Neural cell (in vitro differentiated cells): ENCODE results near the gene PPFIA1.

Source experiments
- CTCF ChIP-seq: fragments of 450-650 bp; IDR thresholded peaks from 2 replicates; pipeline ENCODE4 v1.5.1; 2014; ENCODE audit warnings: antibody characterized with exemption, mild to moderate bottlenecking, moderate library complexity; ENCODE audit not compliant: poor library complexity, severe bottlenecking
- EP300 ChIP-seq: fragments of 450-650 bp; conservative IDR thresholded peaks from 2 replicates; pipeline ENCODE4 v1.6.1; 2014; ENCODE audit warnings: antibody characterized with exemption, mild to moderate bottlenecking, moderate library complexity; ENCODE audit not compliant: poor library complexity, severe bottlenecking
- EZH2 ChIP-seq: fragments of 200-600, 300-800 bp; shearing (Covaris generic), sonication (generic); IDR thresholded peaks from 2 replicates; pipeline ENCODE4 v1.6.1; 2014; ENCODE audit warnings: antibody characterized with exemption, low read length, borderline replicate concordance, mild to moderate bottlenecking; ENCODE audit not compliant: insufficient read depth, poor library complexity, severe bottlenecking
- MXI1 ChIP-seq: fragments of 450-650 bp; conservative IDR thresholded peaks from 2 replicates; pipeline ENCODE4 v1.6.1; 2014; ENCODE audit warnings: antibody characterized with exemption, mild to moderate bottlenecking; ENCODE audit not compliant: poor library complexity, severe bottlenecking
- POLR2AphosphoS5 ChIP-seq: IDR thresholded peaks from 2 replicates; pipeline ENCODE4 v1.6.1; 2012

- TF ChIP-seq POLR2AphosphoS5: no peak
- TF ChIP-seq CTCF: no peak
- TF ChIP-seq EP300: no peak
- no peak for TF ChIP-seq EZH2
- TF ChIP-seq MXI1: no peak
Observed at GRCh38 chr11:70352601-70353000, 82.1 kb downstream of the PPFIA1 start.
